ENCODE data around the gene RALGPS1. TPM values are rescaled to one million over a fixed set of nuclear protein-coding genes. Genes with fewer than 3 reads are reported as not detected.

RALGPS1 gene
- total and polyA plus RNA-seq, 2 experiments from 2014 or later = 13.1 to 22.1 TPM

DNA sequence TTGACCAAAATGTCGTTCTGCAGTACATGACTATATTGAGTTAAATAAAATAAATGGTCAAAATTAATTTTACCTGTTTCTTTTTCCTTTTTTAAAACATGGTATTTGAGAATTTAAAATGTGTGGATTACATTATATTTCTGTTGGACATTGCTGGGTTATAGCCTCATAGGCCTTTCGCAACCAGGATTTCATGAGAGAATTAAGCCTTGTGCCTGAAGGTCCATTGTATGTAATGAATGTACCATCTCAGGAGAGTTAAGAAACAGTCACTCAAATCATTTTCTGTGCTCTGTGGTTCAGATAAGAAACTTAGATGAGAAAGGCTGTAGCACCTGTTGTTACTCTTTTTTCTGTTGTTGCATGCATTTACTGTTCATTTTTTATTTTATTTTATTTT is 104.4 kb downstream of the RALGPS1 start:
- Histone ChIP-seq H3K9me2 (replicated peaks; ENCODE audit: insufficient read depth) (no peaks in the 10 kb centered on the region), H3K27me3 (no peaks in the 10 kb centered on the region), H3K36me3 (replicated peaks; ENCODE audit: insufficient read depth, low read depth) (no peaks in the 10 kb centered on the region), H3K4me1 (ENCODE audit: insufficient read depth) (peaks cover 8% of the 10 kb centered on the region), H3K27ac (no peak overlapping the region), H3K4me2 (no peak overlapping the region), H3K4me3 (no peak overlapping the region), H4K20me1 (ENCODE audit: insufficient read depth, poor library complexity, severe bottlenecking) (no peaks in the 10 kb centered on the region), H3K9me3 (ENCODE audit: low read depth) (no peaks in the 10 kb centered on the region), H2AFZ (no peak overlapping the region), H3K79me2 (no peaks in the 10 kb centered on the region)
- WGBS (ENCODE audit: low lambda C conversion rate, missing lambda C conversion rate) = 98% methylated on average over 2 of the region's 2 CpGs
- no peak for DNase-seq (ENCODE audit: low spot score)
- TF ChIP-seq EZH2 (IDR thresholded peaks at IDR 0.05; ENCODE audit: borderline replicate concordance) (no peak), EZH2phosphoT487 (IDR thresholded peaks at IDR 0.05; ENCODE audit: low read depth, severe bottlenecking, unreplicated experiment) (no peak)

DNA sequence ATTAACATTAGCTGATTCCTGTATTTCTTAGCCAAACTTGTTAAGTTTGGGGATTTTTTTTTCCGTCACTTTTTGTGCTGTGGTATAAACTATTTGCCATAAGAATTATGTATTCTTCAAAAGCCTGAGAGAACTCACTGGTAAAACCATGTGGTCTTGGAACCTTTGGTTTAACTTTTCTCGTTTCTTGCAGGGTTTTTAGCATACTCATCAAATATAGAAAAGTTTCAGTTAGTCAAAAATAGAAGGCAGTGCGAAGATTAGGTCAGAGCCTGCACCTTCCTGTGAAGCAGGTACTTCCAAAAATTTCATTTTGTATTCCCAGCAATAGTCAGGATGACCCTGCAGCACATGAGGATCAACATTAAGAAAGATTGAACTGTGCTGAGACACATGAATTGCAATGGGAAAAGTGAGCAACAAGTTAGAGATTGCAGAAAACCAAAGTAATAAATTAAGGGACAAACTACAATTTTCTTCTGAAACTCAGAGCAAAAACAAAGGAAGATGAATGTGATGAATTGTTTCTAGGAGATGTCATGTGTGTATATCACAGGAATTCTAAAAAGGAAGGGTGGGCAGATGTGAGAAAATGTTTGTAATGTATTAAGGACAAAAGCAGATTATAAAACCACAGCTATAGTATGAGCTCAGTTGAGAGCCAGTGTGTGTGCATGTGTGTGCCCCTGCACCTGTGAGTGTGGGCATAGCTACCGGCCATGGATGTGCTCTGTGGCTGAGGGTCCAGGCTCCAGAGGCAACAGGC is 105.6 kb downstream of the RALGPS1 start:
- no peaks in the 10 kb centered on the region for H4K20me1 ChIP-seq (ENCODE audit: insufficient read depth, poor library complexity, severe bottlenecking)
- TF ChIP-seq EZH2phosphoT487 (IDR thresholded peaks at IDR 0.05; ENCODE audit: low read depth, severe bottlenecking, unreplicated experiment) = no peak
- TF ChIP-seq, protein P1, sequence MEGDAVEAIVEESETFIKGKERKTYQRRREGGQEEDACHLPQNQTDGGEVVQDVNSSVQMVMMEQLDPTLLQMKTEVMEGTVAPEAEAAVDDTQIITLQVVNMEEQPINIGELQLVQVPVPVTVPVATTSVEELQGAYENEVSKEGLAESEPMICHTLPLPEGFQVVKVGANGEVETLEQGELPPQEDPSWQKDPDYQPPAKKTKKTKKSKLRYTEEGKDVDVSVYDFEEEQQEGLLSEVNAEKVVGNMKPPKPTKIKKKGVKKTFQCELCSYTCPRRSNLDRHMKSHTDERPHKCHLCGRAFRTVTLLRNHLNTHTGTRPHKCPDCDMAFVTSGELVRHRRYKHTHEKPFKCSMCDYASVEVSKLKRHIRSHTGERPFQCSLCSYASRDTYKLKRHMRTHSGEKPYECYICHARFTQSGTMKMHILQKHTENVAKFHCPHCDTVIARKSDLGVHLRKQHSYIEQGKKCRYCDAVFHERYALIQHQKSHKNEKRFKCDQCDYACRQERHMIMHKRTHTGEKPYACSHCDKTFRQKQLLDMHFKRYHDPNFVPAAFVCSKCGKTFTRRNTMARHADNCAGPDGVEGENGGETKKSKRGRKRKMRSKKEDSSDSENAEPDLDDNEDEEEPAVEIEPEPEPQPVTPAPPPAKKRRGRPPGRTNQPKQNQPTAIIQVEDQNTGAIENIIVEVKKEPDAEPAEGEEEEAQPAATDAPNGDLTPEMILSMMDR (IDR thresholded peaks at IDR 0.05; ENCODE audit: poor library complexity) = no peak
- no peak for TF ChIP-seq EZH2 (IDR thresholded peaks at IDR 0.05; ENCODE audit: borderline replicate concordance)
- H3K4me2 ChIP-seq = no peak overlapping the region
- H3K9me2 ChIP-seq (replicated peaks; ENCODE audit: insufficient read depth) = no peaks in the 10 kb centered on the region
- WGBS (ENCODE audit: low lambda C conversion rate, missing lambda C conversion rate) = 91% methylated on average over 4 of the region's 4 CpGs
- no peaks in the 10 kb centered on the region for H3K79me2 ChIP-seq
- H3K4me3 ChIP-seq = no peak overlapping the region
- H3K36me3 ChIP-seq (replicated peaks; ENCODE audit: insufficient read depth, low read depth) = no peaks in the 10 kb centered on the region
- no peaks in the 10 kb centered on the region for H3K27me3 ChIP-seq
- H3K4me1 ChIP-seq (ENCODE audit: insufficient read depth) = peaks cover 6% of the 10 kb centered on the region
- H2AFZ ChIP-seq = no peak overlapping the region
- no peaks in the 10 kb centered on the region for H3K9me3 ChIP-seq (ENCODE audit: low read depth)
- no peak overlapping the region for H3K27ac ChIP-seq
- no peak for DNase-seq (ENCODE audit: low spot score)

DNA sequence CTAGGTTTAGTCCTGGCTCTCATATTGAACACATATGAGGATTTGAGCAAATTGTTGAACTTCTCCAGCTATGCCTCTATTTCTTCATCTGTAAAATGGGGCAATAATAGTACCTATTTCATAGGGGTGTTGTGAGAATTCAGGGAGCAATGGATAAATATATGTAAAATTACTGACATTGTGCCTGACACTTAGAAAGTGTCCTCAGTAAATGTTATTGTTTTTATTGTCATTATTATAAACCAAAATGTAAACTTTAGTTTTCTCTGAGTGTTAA is 106.2 kb downstream of the RALGPS1 start:
- peaks cover 6% of the 10 kb centered on the region for H3K4me1 ChIP-seq (ENCODE audit: insufficient read depth)
- no peak for DNase-seq (ENCODE audit: low spot score)
- TF ChIP-seq, protein P1 (IDR thresholded peaks at IDR 0.05; ENCODE audit: poor library complexity) = no peak
- TF ChIP-seq EZH2 (IDR thresholded peaks at IDR 0.05; ENCODE audit: borderline replicate concordance) (no peak), EZH2phosphoT487 (IDR thresholded peaks at IDR 0.05; ENCODE audit: low read depth, severe bottlenecking, unreplicated experiment) (no peak)
- no peaks in the 10 kb centered on the region for H4K20me1 ChIP-seq (ENCODE audit: insufficient read depth, poor library complexity, severe bottlenecking)
- no peaks in the 10 kb centered on the region for H3K27me3 ChIP-seq
- no peak overlapping the region for H3K27ac ChIP-seq
- H3K4me2 ChIP-seq = no peak overlapping the region
- H3K79me2 ChIP-seq = no peaks in the 10 kb centered on the region
- no peaks in the 10 kb centered on the region for H3K9me2 ChIP-seq (replicated peaks; ENCODE audit: insufficient read depth)
- no peaks in the 10 kb centered on the region for H3K36me3 ChIP-seq (replicated peaks; ENCODE audit: insufficient read depth, low read depth)
- no peak overlapping the region for H2AFZ ChIP-seq
- H3K9me3 ChIP-seq (ENCODE audit: low read depth) = no peaks in the 10 kb centered on the region
- H3K4me3 ChIP-seq = no peak overlapping the region

DNA sequence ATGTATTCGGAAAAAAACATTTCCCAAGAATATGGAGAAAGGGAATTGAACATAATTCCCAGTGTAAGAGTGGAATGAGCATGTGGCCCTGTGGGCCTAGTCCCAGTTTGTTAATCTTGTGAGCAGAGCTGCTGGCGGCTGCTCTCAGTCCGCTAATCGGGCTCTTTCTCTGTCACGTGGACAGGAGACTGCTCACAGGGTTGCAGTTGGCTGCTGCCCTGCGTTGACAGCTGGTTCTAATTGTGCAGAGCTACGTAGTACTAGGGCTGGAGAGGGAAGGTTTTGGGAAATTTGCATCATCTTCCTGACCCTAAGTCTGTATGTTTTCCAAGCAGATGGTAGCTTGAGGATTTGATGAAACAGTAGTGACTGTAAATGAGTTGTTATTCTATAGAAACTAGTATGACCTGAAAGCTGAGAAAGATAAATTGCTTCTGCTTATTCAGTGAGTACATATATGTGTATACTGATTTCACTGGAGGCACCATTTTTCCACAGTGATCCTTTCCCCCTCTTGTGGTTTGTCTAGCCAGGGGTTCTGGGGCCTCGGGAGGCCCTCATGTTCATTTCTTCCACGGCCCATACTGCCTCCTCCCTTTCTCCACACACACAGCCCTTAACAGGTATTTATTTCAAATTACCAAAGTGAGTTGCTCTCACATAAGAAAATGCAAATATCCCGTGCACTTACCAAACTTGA is 107.2 kb downstream of the RALGPS1 start:
- 47% methylated on average over 10 of the region's 10 CpGs for WGBS (ENCODE audit: low lambda C conversion rate, missing lambda C conversion rate)
- TF ChIP-seq EZH2 (IDR thresholded peaks at IDR 0.05; ENCODE audit: borderline replicate concordance) (no peak), EZH2phosphoT487 (IDR thresholded peaks at IDR 0.05; ENCODE audit: low read depth, severe bottlenecking, unreplicated experiment) (no peak)
- TF ChIP-seq, protein P1 (IDR thresholded peaks at IDR 0.05; ENCODE audit: poor library complexity) = no peak
- H3K4me3 ChIP-seq = no peak overlapping the region

More for the DNA sequence above, 107.2 kb downstream of the RALGPS1 start:
- H3K9me2 ChIP-seq (replicated peaks; ENCODE audit: insufficient read depth) = no peaks in the 10 kb centered on the region
- no peaks in the 10 kb centered on the region for H3K36me3 ChIP-seq (replicated peaks; ENCODE audit: insufficient read depth, low read depth)
- no peaks in the 10 kb centered on the region for H3K79me2 ChIP-seq
- H2AFZ ChIP-seq = no peak overlapping the region
- H4K20me1 ChIP-seq (ENCODE audit: insufficient read depth, poor library complexity, severe bottlenecking) = no peaks in the 10 kb centered on the region
- H3K4me2 ChIP-seq = no peak overlapping the region
- peaks cover 6% of the 10 kb centered on the region for H3K4me1 ChIP-seq (ENCODE audit: insufficient read depth)
- H3K27me3 ChIP-seq = no peaks in the 10 kb centered on the region
- peak; percentile 79 for DNase-seq (ENCODE audit: low spot score)
- H3K9me3 ChIP-seq (ENCODE audit: low read depth) = no peaks in the 10 kb centered on the region
- H3K27ac ChIP-seq = peak overlapping the region; percentile 64
